Neural cell (in vitro differentiated cells): Measurements from ENCODE around the gene SORD.

Experiments used
- EZH2 ChIP-seq: fragments of 200-600, 300-800 bp; shearing (Covaris generic), sonication (generic); IDR thresholded peaks from 2 replicates; pipeline ENCODE4 v1.6.1; 2014; ENCODE audit warnings: antibody characterized with exemption, low read length, borderline replicate concordance, mild to moderate bottlenecking; ENCODE audit not compliant: insufficient read depth, poor library complexity, severe bottlenecking
- MXI1 ChIP-seq: fragments of 450-650 bp; conservative IDR thresholded peaks from 2 replicates; pipeline ENCODE4 v1.6.1; 2014; ENCODE audit warnings: antibody characterized with exemption, mild to moderate bottlenecking; ENCODE audit not compliant: poor library complexity, severe bottlenecking
- POLR2AphosphoS5 ChIP-seq: IDR thresholded peaks from 2 replicates; pipeline ENCODE4 v1.6.1; 2012
- TF ChIP-seq, protein P1 (sequence below): fragments of 450-650 bp; IDR thresholded peaks from 2 replicates; pipeline ENCODE4 v1.5.1; 2014; ENCODE audit warnings: antibody characterized with exemption, mild to moderate bottlenecking, moderate library complexity; ENCODE audit not compliant: poor library complexity, severe bottlenecking

DNA sequence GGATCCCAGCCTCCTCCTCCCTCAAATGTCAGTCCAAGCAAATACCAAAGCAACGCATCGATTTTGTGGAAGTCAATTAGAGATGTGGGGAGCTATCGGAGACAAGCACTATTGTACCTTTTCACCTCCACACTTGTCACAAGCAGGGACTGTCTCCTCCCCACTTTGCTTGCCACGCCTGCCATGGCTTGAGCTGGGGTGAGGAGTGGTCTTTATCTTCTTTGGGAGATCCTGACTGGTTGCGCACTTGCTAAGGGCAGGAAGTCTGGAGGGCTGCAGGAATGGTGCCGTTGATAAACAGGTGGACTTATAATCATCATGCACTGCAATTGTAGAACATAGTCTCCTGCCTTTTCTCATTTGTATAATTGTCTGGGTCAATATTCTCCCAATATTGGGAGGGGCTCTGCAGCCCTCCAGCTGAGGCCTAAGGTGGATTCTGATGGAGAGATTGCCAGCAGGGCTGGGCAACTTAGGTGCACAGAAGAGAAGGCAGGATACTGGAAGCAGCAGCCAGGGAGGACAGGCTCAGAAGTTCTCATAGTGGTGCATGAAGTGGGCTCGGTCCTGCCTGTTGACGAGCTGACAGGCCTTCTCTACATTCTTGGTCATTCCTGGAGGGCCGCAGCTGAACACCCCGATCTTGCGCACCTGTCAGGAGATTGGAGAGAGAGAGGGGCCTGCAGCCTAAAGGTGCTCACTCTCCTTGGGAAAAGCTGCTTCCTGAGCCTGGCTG lies 70.8 kb downstream of the SORD start:
- TF ChIP-seq, protein P1, sequence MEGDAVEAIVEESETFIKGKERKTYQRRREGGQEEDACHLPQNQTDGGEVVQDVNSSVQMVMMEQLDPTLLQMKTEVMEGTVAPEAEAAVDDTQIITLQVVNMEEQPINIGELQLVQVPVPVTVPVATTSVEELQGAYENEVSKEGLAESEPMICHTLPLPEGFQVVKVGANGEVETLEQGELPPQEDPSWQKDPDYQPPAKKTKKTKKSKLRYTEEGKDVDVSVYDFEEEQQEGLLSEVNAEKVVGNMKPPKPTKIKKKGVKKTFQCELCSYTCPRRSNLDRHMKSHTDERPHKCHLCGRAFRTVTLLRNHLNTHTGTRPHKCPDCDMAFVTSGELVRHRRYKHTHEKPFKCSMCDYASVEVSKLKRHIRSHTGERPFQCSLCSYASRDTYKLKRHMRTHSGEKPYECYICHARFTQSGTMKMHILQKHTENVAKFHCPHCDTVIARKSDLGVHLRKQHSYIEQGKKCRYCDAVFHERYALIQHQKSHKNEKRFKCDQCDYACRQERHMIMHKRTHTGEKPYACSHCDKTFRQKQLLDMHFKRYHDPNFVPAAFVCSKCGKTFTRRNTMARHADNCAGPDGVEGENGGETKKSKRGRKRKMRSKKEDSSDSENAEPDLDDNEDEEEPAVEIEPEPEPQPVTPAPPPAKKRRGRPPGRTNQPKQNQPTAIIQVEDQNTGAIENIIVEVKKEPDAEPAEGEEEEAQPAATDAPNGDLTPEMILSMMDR: no peak
- TF ChIP-seq MXI1 (no peak), POLR2AphosphoS5 (no peak), EZH2 (no peak)
